Measurements from ENCODE around the gene RAB3C.
"Not testable (repeated sequence)": the region's sequence is repeated elsewhere in the genome, so short reads cannot be mapped to it uniquely, and the experiment has no call there.

The RAB3C gene

DNA sequence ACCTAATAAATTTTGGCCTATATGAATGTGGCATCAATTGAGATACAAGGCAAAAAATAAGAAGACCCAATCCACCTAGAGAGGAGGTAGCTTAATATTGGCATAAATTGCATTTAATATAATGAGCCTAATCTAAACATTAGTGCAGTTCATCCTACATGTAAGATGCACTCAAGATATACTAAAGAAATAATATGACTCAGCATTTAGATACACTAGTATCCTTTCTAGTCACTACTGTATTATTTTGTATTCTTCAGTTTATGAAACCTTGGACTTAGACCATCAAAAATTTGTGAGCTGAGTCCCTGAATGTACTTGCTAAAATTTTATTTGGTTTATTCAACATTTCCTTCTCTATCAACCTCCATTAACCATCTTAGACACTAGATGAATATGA lies 104.7 kb downstream of the RAB3C start (continued):
- TF ChIP-seq PATZ1 (CRISPR knock-in tag; IDR thresholded peaks at IDR 0.05; ENCODE audit: borderline replicate concordance), result no peak
- TF ChIP-seq RARB (CRISPR knock-in tag; IDR thresholded peaks at IDR 0.05), result no peak
- no peak for TF ChIP-seq TCF4 (CRISPR knock-in tag; IDR thresholded peaks at IDR 0.05; ENCODE audit: borderline replicate concordance)
- no peak for TF ChIP-seq ZFP3 (CRISPR knock-in tag; IDR thresholded peaks at IDR 0.05)
- no peak for TF ChIP-seq ZNF70 (CRISPR knock-in tag; IDR thresholded peaks at IDR 0.05)
- TF ChIP-seq, protein P1, sequence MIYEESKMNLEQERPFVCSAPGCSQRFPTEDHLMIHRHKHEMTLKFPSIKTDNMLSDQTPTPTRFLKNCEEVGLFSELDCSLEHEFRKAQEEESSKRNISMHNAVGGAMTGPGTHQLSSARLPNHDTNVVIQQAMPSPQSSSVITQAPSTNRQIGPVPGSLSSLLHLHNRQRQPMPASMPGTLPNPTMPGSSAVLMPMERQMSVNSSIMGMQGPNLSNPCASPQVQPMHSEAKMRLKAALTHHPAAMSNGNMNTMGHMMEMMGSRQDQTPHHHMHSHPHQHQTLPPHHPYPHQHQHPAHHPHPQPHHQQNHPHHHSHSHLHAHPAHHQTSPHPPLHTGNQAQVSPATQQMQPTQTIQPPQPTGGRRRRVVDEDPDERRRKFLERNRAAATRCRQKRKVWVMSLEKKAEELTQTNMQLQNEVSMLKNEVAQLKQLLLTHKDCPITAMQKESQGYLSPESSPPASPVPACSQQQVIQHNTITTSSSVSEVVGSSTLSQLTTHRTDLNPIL (CRISPR knock-in tag; IDR thresholded peaks at IDR 0.05; ENCODE audit: low read depth), result no peak
- TF ChIP-seq BACH2 (CRISPR knock-in tag; IDR thresholded peaks at IDR 0.05; ENCODE audit: borderline replicate concordance), result no peak

GRCh38 chr5:58699088-58699761 lies 116.3 kb downstream of the RAB3C start:
- not testable (repeated sequence) for ATAC-seq

- no peak for ATAC-seq
Measured at GRCh38 chr5:58699762-58700118, 116.9 kb downstream of the RAB3C start.

GRCh38 chr5:58703925-58704555 lies 121.2 kb downstream of the RAB3C start:
- no peak for ATAC-seq
- TF ChIP-seq ARNTL (CRISPR knock-in tag; IDR thresholded peaks at IDR 0.05; ENCODE audit: borderline replicate concordance, low read depth), result no peak
- no peak for TF ChIP-seq RARB (CRISPR knock-in tag; IDR thresholded peaks at IDR 0.05)
- no peak for TF ChIP-seq GLIS3 (CRISPR knock-in tag; IDR thresholded peaks at IDR 0.05)
- no peak for TF ChIP-seq ZNF8 (CRISPR knock-in tag; IDR thresholded peaks at IDR 0.05)
- no peak for TF ChIP-seq BACH2 (CRISPR knock-in tag; IDR thresholded peaks at IDR 0.05; ENCODE audit: borderline replicate concordance)
- TF ChIP-seq OSR1 (CRISPR knock-in tag; IDR thresholded peaks at IDR 0.05), result no peak
- no peak for TF ChIP-seq TCF4 (CRISPR knock-in tag; IDR thresholded peaks at IDR 0.05; ENCODE audit: borderline replicate concordance)
- TF ChIP-seq CSDC2 (CRISPR knock-in tag; IDR thresholded peaks at IDR 0.05), result no peak
- TF ChIP-seq ESRRG (CRISPR knock-in tag; IDR thresholded peaks at IDR 0.05), result no peak
- no peak for TF ChIP-seq SNAI2 (CRISPR knock-in tag; IDR thresholded peaks at IDR 0.05)
- TF ChIP-seq, protein P2, sequence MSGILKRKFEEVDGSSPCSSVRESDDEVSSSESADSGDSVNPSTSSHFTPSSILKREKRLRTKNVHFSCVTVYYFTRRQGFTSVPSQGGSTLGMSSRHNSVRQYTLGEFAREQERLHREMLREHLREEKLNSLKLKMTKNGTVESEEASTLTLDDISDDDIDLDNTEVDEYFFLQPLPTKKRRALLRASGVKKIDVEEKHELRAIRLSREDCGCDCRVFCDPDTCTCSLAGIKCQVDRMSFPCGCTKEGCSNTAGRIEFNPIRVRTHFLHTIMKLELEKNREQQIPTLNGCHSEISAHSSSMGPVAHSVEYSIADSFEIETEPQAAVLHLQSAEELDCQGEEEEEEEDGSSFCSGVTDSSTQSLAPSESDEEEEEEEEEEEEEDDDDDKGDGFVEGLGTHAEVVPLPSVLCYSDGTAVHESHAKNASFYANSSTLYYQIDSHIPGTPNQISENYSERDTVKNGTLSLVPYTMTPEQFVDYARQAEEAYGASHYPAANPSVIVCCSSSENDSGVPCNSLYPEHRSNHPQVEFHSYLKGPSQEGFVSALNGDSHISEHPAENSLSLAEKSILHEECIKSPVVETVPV (CRISPR knock-in tag; IDR thresholded peaks at IDR 0.05), result no peak
- TF ChIP-seq POU6F1 (CRISPR knock-in tag; IDR thresholded peaks at IDR 0.05; ENCODE audit: borderline replicate concordance, low read depth), result no peak
- no peak for TF ChIP-seq TOX (CRISPR knock-in tag; IDR thresholded peaks at IDR 0.05; ENCODE audit: borderline replicate concordance)
- TF ChIP-seq, protein P3, sequence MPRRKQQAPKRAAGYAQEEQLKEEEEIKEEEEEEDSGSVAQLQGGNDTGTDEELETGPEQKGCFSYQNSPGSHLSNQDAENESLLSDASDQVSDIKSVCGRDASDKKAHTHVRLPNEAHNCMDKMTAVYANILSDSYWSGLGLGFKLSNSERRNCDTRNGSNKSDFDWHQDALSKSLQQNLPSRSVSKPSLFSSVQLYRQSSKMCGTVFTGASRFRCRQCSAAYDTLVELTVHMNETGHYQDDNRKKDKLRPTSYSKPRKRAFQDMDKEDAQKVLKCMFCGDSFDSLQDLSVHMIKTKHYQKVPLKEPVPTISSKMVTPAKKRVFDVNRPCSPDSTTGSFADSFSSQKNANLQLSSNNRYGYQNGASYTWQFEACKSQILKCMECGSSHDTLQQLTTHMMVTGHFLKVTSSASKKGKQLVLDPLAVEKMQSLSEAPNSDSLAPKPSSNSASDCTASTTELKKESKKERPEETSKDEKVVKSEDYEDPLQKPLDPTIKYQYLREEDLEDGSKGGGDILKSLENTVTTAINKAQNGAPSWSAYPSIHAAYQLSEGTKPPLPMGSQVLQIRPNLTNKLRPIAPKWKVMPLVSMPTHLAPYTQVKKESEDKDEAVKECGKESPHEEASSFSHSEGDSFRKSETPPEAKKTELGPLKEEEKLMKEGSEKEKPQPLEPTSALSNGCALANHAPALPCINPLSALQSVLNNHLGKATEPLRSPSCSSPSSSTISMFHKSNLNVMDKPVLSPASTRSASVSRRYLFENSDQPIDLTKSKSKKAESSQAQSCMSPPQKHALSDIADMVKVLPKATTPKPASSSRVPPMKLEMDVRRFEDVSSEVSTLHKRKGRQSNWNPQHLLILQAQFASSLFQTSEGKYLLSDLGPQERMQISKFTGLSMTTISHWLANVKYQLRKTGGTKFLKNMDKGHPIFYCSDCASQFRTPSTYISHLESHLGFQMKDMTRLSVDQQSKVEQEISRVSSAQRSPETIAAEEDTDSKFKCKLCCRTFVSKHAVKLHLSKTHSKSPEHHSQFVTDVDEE (CRISPR knock-in tag; IDR thresholded peaks at IDR 0.05), result no peak
- TF ChIP-seq ZNF565 (CRISPR knock-in tag; conservative IDR thresholded peaks at IDR 0.05; ENCODE audit: low read depth), result no peak
- no peak for TF ChIP-seq PPARA (CRISPR knock-in tag; IDR thresholded peaks at IDR 0.05; ENCODE audit: borderline replicate concordance)
- no peak for TF ChIP-seq ISL1 (CRISPR knock-in tag; IDR thresholded peaks at IDR 0.05)

More at GRCh38 chr5:58699762-58700118, 116.9 kb downstream of the RAB3C start:
- TF ChIP-seq POU6F1 (CRISPR knock-in tag; IDR thresholded peaks at IDR 0.05; ENCODE audit: borderline replicate concordance, low read depth) (no peak), ZFP30 (CRISPR knock-in tag; IDR thresholded peaks at IDR 0.05) (no peak), ZNF565 (CRISPR knock-in tag; conservative IDR thresholded peaks at IDR 0.05; ENCODE audit: low read depth) (no peak), ZNF8 (CRISPR knock-in tag; IDR thresholded peaks at IDR 0.05) (no peak), RARB (CRISPR knock-in tag; IDR thresholded peaks at IDR 0.05) (no peak), TCF4 (CRISPR knock-in tag; IDR thresholded peaks at IDR 0.05; ENCODE audit: borderline replicate concordance) (no peak), SNAI2 (CRISPR knock-in tag; IDR thresholded peaks at IDR 0.05) (no peak)

Measured in SK-N-SH treated with all-trans-retinoic acid at 6 μM for 48 hours (cell line).